HUDEP-2 (cell line): ENCODE measurements around the gene DTNB.

Experiments used
- DNase-seq, 76 experiments: peaks; one replicate each; lab custom pipeline; 2025; ENCODE audit not compliant: unreplicated experiment in 76 of 76; lab: John Stamatoyannopoulos, UW

The DTNB gene

GRCh38 chr2:25400576-25401216, 272.7 kb downstream of the DTNB start:
- no peak for DNase-seq

DNA sequence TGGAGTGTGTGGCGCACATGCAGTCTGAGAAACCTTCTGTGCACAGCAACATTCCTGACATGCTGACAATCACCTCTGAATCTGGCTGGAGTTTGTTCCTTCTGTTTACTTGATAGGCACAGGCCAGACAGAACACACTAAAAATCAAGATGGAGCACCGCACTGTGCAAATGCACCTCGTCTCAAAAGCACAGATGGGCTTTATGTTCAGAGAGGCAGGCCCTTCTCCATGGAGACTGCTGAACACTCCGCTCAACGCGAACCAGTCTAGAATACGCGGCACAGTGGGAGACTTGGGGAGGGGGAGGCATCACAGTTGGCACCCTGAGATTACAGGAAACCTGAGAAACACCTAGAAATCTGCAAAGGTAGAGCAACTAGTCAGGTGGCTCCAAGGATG, 273.2 kb downstream of the DTNB start:
- no peak for DNase-seq

DNA sequence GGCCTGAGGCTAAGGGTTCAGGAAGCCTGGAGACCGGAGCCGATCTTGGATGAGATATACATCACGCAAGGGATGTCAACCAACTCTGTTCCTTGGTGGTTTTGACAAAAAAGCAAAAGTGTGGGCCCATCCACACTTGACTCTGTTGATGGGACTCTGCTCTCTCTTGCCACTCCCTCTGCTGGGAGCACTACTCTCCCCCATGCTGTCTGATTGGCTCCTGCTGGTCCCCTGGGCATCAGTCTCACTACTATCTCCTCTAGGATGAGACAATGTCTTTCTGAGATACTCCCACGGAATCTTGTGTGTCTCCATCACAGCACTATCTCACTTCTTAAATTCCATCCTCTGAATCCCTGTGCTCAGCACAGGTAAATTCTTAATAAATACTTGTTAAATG, 274.8 kb downstream of the DTNB start:
- DNase-seq = no peak

GRCh38 chr2:25397777-25398176, 275.6 kb downstream of the DTNB start:
- no peak for DNase-seq

- DNase-seq = no peak
Measured at GRCh38 chr2:25389161-25389560, 284.2 kb downstream of the DTNB start.

DNA sequence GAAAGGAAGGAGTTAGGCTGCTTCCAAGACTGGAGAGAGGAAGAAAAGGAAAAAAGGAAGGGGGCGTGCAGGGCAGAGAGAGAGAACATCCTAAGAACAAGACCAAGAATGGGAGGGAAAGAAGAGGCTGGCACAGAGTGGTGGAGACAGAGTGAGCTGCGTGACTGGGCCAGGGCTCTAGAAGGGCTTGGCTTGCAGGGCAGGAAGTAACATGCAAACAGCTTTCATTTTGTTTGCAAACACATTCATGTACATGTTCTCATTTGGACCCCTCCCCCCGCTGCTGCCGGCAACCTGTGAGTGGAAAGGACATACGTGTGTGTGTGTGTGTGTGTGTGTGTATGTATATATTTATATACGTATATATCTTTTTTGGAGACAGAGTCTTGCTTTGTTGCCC, 284.9 kb downstream of the DTNB start:
- DNase-seq = no peak

DNA sequence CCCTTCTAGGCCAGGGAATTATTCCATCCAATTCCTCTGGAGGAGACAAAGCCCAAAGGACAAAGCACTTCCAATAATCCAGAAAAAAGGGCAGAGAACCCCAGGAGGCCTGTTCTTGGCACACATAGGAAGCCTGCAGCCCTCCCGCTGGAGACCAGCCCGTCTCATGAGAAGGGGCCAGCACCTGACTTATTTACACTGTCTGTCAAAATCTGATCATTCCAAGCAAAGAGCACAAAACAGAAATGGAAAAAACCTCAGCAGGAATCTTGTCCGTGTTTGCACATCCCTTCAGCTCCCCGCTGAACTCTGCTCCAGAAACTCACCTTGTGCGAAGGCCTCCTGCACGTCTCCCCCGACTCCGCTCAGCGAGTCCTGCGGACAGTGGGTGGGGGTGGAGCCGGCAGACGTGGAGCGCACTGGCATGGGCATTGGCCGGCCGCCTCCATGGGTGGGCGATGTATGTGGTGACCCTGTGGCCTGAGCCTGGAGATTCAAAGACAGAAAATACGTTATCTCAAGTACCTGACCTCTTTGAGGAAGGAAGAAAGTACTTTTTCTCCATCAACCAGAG, 285.4 kb downstream of the DTNB start:
- no peak for DNase-seq

DNA sequence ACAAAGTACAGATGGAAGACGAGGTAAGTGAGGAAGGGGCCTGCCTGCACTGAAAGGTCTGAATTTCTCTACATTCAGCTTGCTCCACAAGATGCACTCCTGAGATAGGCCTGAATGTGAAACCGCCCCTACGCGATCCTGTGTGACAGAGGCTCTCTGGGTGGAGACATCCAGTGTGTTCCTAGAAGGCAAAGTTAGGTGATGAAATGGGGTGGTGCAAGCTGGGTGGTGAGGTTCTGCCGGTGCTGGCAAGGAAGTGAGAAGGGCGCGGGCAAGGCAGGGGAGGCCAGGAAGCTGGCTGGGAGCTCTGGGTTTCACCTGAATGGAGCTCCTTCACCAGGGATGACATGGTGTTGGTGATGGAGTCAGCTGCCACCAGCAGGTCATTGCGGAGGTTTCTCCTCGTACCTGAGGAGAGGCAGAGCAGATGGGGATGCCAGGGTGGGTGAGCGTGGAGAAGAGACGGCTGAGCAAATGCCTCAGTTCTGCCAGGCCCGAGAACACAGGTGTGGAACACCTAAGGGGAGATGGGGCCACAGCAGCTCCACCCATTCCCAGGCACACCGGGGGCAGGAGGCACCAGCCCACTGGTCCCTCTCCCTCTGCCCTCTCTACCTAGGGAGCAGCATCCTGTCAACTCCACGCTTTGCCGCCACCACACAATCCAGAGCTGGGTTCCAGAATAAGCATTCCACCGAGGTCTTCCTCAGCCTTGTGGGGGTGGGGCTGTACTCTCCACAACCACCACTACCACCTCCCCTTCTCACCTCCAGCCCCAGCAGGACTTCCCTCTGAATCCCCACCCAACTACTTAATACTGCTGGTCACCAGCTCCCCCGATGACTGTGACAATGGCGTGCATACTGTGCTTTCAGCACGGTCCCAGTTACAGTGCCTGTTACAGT, 286.2 kb downstream of the DTNB start:
- DNase-seq = no peak

DNA sequence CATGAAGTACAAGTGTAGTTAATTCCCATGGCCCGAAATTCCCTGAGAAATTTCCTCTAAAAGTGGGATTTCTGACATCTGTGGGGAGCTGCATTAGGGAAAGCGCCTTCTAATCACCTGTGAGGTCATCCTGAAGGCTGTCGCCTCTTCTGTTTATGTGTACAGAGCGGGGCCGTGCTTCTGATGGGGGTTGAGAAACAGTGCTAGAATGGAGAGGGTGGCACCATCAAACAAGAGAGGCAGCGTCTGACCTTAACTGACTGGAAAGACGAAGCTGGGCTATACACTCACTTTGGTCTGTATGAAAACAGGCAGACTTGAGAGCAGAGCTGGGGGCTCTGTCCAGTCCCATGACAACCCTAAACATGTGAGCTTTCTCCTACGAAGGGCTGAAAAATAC, 287.5 kb downstream of the DTNB start:
- DNase-seq = no peak

DNA sequence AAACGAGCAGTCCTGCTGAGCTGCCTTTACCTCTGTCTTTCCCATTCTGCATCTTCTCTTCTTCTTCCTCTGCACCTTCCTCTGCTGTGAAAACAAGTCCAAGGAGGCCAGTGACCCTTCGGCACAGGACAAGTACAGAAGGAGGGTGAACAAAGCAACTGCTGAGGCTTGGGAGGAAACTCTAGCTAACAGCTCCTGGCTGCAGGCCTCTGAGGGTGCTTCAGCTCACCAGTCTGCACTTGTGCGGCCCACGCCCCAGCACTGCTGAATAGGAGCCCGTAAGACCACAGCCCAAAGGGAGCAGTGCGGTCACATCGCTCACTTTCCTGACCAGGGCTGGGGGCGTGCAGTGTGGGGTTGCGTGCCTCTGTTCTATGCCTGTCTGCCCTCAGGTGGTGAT, 289.6 kb downstream of the DTNB start:
- DNase-seq = no peak

- DNase-seq = no peak
Measured at GRCh38 chr2:25381502-25381901, 291.9 kb downstream of the DTNB start.

DNA sequence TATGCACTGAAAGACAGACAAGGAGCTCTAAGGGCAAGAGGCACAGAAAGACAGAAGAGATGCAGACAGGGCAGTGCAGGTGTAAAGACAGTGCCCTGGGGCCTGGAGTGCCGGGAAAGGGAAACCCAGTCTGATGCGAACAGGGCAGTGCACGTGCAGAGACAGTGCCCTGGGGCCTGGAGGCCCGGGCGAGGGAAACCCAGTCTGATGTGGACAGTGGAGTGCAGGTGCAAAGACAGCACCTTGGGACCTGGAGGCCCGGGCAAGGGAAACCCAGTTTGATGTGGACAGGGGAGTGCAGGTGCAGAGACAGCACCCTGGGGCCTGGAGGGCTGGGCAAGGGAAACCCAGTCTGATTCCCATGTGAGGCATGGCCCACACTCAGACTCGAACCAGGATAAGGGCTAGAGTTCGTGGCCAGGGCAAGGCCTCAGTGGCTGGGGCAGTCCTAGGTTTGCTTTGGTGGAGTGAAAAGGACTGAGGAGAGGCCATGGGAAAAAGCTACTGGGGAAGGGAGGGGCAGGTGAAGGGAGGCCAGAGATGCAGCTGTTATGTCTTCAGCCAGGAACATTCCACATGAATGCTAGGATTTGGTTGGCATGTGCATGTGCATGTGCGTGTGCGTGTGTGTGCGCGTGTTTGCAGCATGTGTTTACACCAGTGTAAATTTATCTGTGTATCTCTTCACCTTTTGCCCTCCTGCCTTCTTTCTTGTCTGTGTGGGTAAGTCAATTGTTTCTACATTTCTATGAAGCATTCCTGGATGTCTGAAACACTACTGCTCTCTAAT, 292.6 kb downstream of the DTNB start:
- no peak for DNase-seq

DNA sequence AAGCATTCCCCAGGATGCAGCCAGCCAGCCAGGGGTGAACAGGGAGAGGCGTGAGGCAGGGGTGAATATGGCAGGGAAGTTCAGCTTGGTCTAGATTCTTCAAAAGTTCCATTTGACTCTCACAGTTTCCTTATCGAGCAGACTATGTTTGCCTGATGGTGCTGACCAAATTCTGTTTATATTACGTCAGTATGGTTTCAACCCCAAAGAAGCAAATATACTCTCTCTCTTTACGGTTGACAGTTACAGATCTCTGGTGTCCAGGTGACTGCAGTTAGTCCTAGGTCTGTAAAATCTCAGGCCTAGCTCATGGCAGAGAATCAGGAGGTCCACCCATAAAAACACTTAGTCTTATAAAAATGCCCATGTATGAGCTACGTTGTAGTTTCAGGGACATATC, 293.4 kb downstream of the DTNB start:
- no peak for DNase-seq

GRCh38 chr2:25379535-25379934, 293.8 kb downstream of the DTNB start:
- DNase-seq = no peak

DNA sequence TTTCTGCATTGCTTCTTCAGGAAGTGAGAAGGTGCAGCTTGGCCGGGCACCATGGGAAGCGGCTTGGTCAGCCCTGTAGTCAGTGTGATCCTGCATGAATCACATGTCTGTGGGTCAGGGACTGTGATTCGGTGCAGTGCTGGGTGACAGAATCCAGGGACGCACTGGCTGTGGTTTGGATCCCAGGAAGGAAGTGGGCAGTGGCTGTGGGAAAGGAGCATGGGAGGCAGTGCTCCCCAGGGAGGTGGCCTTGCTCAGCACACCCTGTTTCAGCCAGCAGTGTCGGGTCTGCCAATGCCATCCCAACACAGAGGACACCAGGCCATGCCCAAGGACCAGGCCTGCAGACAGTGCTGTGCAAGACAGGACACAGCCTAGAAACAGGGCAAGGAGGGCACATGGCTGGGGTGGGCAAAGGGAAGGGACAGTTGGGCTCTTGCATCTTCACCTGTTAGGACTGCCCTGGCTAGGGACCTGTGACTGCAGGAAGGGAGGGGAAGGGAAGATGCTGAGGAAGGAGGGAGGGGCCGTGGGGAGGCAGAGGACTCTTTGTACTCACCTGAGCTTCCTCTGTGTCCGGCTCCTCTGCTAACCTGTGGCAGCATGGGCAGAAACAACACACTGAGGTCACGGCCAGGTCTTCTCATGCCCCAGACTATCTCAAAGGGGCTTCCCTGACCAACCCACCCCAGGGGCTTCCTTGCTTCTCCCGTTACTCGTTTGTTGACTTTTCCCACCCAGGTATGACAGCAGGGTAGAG, 294.5 kb downstream of the DTNB start:
- DNase-seq = no peak

- DNase-seq = no peak
Measured at GRCh38 chr2:25377822-25378421, 295.5 kb downstream of the DTNB start.

GRCh38 chr2:25376750-25377621, 296.4 kb downstream of the DTNB start:
- peak in 71 of 76 experiments; percentile 13 to 78 (median 57) for DNase-seq

DNA sequence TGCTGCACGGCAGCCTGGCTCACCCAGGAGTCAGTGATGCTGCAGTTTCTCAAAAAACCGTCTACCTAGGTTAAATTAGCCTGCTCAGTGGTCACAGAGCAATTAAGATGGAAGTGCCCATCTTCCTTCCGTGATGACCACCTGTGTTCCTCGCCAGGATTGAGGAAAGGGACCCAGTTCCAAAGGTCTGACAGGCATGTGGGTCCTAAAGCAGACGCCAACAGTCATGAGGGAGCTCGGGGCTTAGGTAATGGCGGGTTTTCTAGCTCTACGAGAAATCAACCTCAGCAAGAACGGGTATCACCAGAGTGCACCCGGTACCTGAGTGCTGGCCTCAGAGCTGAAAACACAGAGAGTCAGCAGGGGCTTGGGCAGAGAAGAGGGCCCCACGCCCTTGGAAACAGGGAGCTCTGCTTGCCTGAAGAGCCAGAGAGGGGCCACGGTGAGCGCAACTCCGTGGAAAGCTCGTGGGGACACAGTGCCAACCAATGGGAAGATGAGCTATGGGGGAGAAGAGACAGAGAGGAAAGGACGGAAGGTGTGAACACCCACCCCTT, 297.3 kb downstream of the DTNB start:
- DNase-seq = no peak
